Motor neuron (in vitro differentiated cells): ENCODE results near the gene PREX1. TPM values are rescaled to one million over a fixed set of nuclear protein-coding genes. Genes with fewer than 3 reads are reported as not detected.
"Not testable (repeated sequence)": the region's sequence is repeated elsewhere in the genome, so short reads cannot be mapped to it uniquely, and the experiment has no call there.

Experiments
- ATAC-seq, 8 experiments: fragments of 200-7000 bp; cut with Tn5 transposase; replicated peaks in 6 of 8; 2 replicates each; pipeline ENCODE4 v1.8.0; 2021; ENCODE audit warnings: mild to moderate bottlenecking in 8 of 8, moderate library complexity in 8 of 8
- H3K27ac ChIP-seq, 2 donors: fragments of 250-450 bp; sonication (Bioruptor Pico); 2 replicates each; pipeline ENCODE4 v1.9.0; 2021; ENCODE audit warnings: antibody characterized with exemption in 2 of 2, mild to moderate bottlenecking in 2 of 2, moderate library complexity in 1 of 2
- H3K4me1 ChIP-seq, 2 donors: fragments of 250-450 bp; sonication (Bioruptor Pico); replicated peaks in 1 of 2; 2 replicates each; pipeline ENCODE4 v1.6.1; 2021; ENCODE audit warnings: antibody characterized with exemption in 2 of 2, mild to moderate bottlenecking in 2 of 2, moderate library complexity in 1 of 2
- H3K4me3 ChIP-seq, 5 donors: fragments of 250-450 bp; sonication (Bioruptor Pico); 2 replicates each; pipeline ENCODE4 v1.9.0; 2021; ENCODE audit warnings: antibody characterized with exemption in 5 of 5, mild to moderate bottlenecking in 5 of 5, moderate library complexity in 4 of 5
- WGBS, 10 experiments: fragments of 450-650 bp; shearing (Covaris generic); methylation state at CpG; one replicate each; pipeline ENCODE4 v1.0.0; 2022; 5-methylcytosine and 5-hydroxymethylcytosine counted together
- in situ Hi-C, 9 experiments: fragments of 400-800 bp; cut with MboI; loops; one replicate each; pipeline ENCODE4 v1.15.0; 2021; ENCODE audit warnings: low sequenced_read_pairs in 9 of 9, low pct_unique_long_range_greater_than_20kb in 2 of 9; ENCODE audit not compliant: unreplicated experiment in 9 of 9
- total RNA-seq, 8 experiments: library from RNA; unstranded; fragments of 300-600 nt; gene quantifications; 2 replicates each; pipeline versions ENCODE4 v1.2.3 to v1.2.4, GENCODE V29; 2022

Gene PREX1
- total RNA-seq, 8 experiments from 2014 or later: 10.1 to 54.9 (median 27.0) TPM

GRCh38 chr20:48779435-48779834 lies 48.4 kb downstream of the PREX1 start:
- H3K27ac ChIP-seq: no peak overlapping the region
- peaks cover 14 to 22% of the 10 kb centered on the region in 2 donors for H3K4me1 ChIP-seq
- 80 to 100% (median 95%) methylated on average over 1 to 2 of the region's 2 CpGs; no CpG with 5 or more reads in 1 of the 10 experiments for WGBS, 10 experiments
- in situ Hi-C loops: no loop called here
- ATAC-seq: no peak
- H3K4me3 ChIP-seq: no peak overlapping the region

GRCh38 chr20:48777821-48778220 lies 50.0 kb downstream of the PREX1 start:
- WGBS, 10 experiments: 80 to 100% (median 100%) methylated on average over 1 to 3 of the region's 4 CpGs; no CpG with 5 or more reads in 2 of the 10 experiments
- ATAC-seq: no peak
- H3K4me3 ChIP-seq: no peak overlapping the region
- no peak overlapping the region for H3K27ac ChIP-seq
- H3K4me1 ChIP-seq: peaks cover 14% of the 10 kb centered on the region in 2 donors
- in situ Hi-C loops: no loop called here

GRCh38 chr20:48777005-48777404 lies 50.8 kb downstream of the PREX1 start:
- in situ Hi-C loops: no loop called here
- 79 to 95% (median 88%) methylated on average over 2 to 5 of the region's 8 CpGs; no CpG with 5 or more reads in 6 of the 10 experiments for WGBS, 10 experiments
- Histone ChIP-seq H3K4me3 (no peak overlapping the region), H3K4me1 (peaks cover 7 to 9% of the 10 kb centered on the region in 2 donors), H3K27ac (no peak overlapping the region)
- no peak for ATAC-seq

GRCh38 chr20:48776306-48776705 lies 51.5 kb downstream of the PREX1 start:
- peak; percentile 33 to 97 (median 69) for ATAC-seq
- Histone ChIP-seq H3K27ac (no peak overlapping the region), H3K4me1 (peaks cover 3 to 13% of the 10 kb centered on the region in 2 donors), H3K4me3 (no peak overlapping the region)
- in situ Hi-C loops: no loop called here
- WGBS, 10 experiments: 80% methylated on average over 4 of the region's 7 CpGs; no CpG with 5 or more reads in 9 of the 10 experiments

- WGBS, 10 experiments: 94 to 100% (median 100%) methylated on average over 1 to 4 of the region's 7 CpGs; no CpG with 5 or more reads in 5 of the 10 experiments
- H3K4me1 ChIP-seq: peaks cover 3 to 14% of the 10 kb centered on the region in 2 donors
- ATAC-seq, H3K27ac ChIP-seq, in situ Hi-C loops, H3K4me3 ChIP-seq: not testable (repeated sequence)
Observed at GRCh38 chr20:48775545-48775944, 52.3 kb downstream of the PREX1 start.

GRCh38 chr20:48774696-48775095 lies 53.1 kb downstream of the PREX1 start:
- H3K27ac ChIP-seq: no peak overlapping the region
- no peak overlapping the region for H3K4me3 ChIP-seq
- WGBS, 10 experiments: 80 to 100% (median 100%) methylated on average over 1 to 4 of the region's 11 CpGs; no CpG with 5 or more reads in 5 of the 10 experiments
- peaks cover 3 to 14% of the 10 kb centered on the region in 2 donors for H3K4me1 ChIP-seq
- ATAC-seq: no peak
- in situ Hi-C loops: no loop called here

- ATAC-seq: no peak
- H3K27ac ChIP-seq: no peak overlapping the region
- WGBS, 10 experiments: 40 to 100% (median 84%) methylated on average over 2 to 13 of the region's 14 CpGs; no CpG with 5 or more reads in 4 of the 10 experiments
Observed at GRCh38 chr20:48773837-48774418, 53.9 kb downstream of the PREX1 start.

GRCh38 chr20:48772183-48772976 lies 55.4 kb downstream of the PREX1 start:
- no peak for ATAC-seq
- in situ Hi-C loops: no loop called here
- H3K27ac ChIP-seq: no peak overlapping the region
- peaks cover 10 to 28% of the 10 kb centered on the region in 2 donors for H3K4me1 ChIP-seq
- H3K4me3 ChIP-seq: no peak overlapping the region
- 40 to 96% (median 80%) methylated on average over 1 to 10 of the region's 17 CpGs; no CpG with 5 or more reads in 2 of the 10 experiments for WGBS, 10 experiments

More at GRCh38 chr20:48773837-48774418, 53.9 kb downstream of the PREX1 start:
- Histone ChIP-seq H3K4me1 (peaks cover 7 to 21% of the 10 kb centered on the region in 2 donors), H3K4me3 (no peak overlapping the region)
- in situ Hi-C loops: no loop called here

GRCh38 chr20:48771542-48771941 lies 56.3 kb downstream of the PREX1 start:
- peak overlapping the region in 1 of 2 donors; percentile 33 for H3K27ac ChIP-seq
- ATAC-seq: peak; percentile 57 to 94 (median 86)
- in situ Hi-C loops: no loop called here
- WGBS, 10 experiments: 0 to 69% (median 20%) methylated on average over 2 to 4 of the region's 10 CpGs; no CpG with 5 or more reads in 3 of the 10 experiments
- peaks cover 10 to 25% of the 10 kb centered on the region in 2 donors for H3K4me1 ChIP-seq
- H3K4me3 ChIP-seq: no peak overlapping the region

GRCh38 chr20:48770700-48771442 lies 56.9 kb downstream of the PREX1 start:
- no peak for ATAC-seq
- Histone ChIP-seq H3K27ac (no peak overlapping the region), H3K4me3 (no peak overlapping the region), H3K4me1 (peaks cover 10 to 24% of the 10 kb centered on the region in 2 donors)
- in situ Hi-C loops: no loop called here
- WGBS, 10 experiments: 53 to 100% (median 74%) methylated on average over 1 to 4 of the region's 9 CpGs; no CpG with 5 or more reads in 3 of the 10 experiments

GRCh38 chr20:48769069-48769983 lies 58.5 kb downstream of the PREX1 start:
- H3K27ac ChIP-seq: no peak overlapping the region
- no peak overlapping the region for H3K4me3 ChIP-seq
- in situ Hi-C loops: no loop called here
- 42 to 100% (median 61%) methylated on average over 2 to 8 of the region's 21 CpGs; no CpG with 5 or more reads in 1 of the 10 experiments for WGBS, 10 experiments
- peaks cover 10 to 25% of the 10 kb centered on the region in 2 donors for H3K4me1 ChIP-seq
- peak in 5 of 8 experiments; percentile 31 to 73 (median 47) for ATAC-seq
